HepG2 (cell line): ENCODE data around the gene BEST2. TPM values are rescaled to one million over a fixed set of nuclear protein-coding genes. Genes with fewer than 3 reads are reported as not detected.
A peak's percentile ranks its signal among the peaks of the same experiment; 100 is the strongest.

Source experiments
- ATAC-seq: fragments of 200-7000 bp; cut with Tn5 transposase; 3 replicates; pipeline ENCODE4 v1.9.1; 2020; ENCODE audit warnings: mild to moderate bottlenecking, moderate library complexity
- BruUV-seq: library from RNA; stranded (reverse); fragments of 400-500 nt; replicated peaks from 2 replicates; lab custom pipeline; 2021; lab: Mats Ljungman, UMichigan
- CTCF ChIA-PET: fragments of 300-600 bp; formaldehyde crosslinking; extraction: SDS; loops from one replicate; lab custom pipeline; 2021; ENCODE audit warnings: low total read pairs, inconsistent platforms, low intra/inter-chr PET ratio; lab: Yijun Ruan, JAX
- POLR2A ChIA-PET: fragments of 350-600 bp; sonication (Branson Sonifier 250); formaldehyde crosslinking; loops from one replicate; lab custom pipeline; 2020; ENCODE audit warnings: antibody characterized with exemption, inconsistent platforms; lab: Yijun Ruan, JAX
- DNase-seq: peaks from one replicate; pipeline ENCODE4 v3.0.0-alpha.2; 2015; ENCODE audit warnings: low spot score
- FAIRE-seq: peaks from 3 replicates; lab custom pipeline; 2011; peaks lifted over from hg19 to GRCh38; lab: Jason Lieb, UNC
- H2AFZ ChIP-seq: one replicate; pipeline ENCODE4 v1.6.1; 2011; ENCODE audit warnings: low read length, inconsistent platforms
- H3K27ac ChIP-seq: fragments of 300-600 bp; 3 replicates; pipeline ENCODE4 v1.8.0; 2011; ENCODE audit warnings: mixed run types, mild to moderate bottlenecking, mixed read lengths, low read length, inconsistent platforms; ENCODE audit not compliant: insufficient read depth; ENCODE audit errors: extremely low read length
- H3K27me3 ChIP-seq, 2 experiments: fragments of 200-600 bp in 1 of 2; 2 replicates in 1 of 2; 3 replicates in 1 of 2; pipeline versions ENCODE4 v1.6.0 to v1.8.0; 2011; ENCODE audit warnings: low read length in 2 of 2, mild to moderate bottlenecking in 2 of 2, moderate library complexity in 2 of 2, inconsistent platforms in 1 of 2; ENCODE audit not compliant: insufficient read depth in 2 of 2, control insufficient read depth in 1 of 2
- H3K36me3 ChIP-seq, 2 experiments: fragments of 200-600 bp in 1 of 2; replicated peaks in 1 of 2; 2 replicates in 1 of 2; 3 replicates in 1 of 2; pipeline versions ENCODE4 v1.5.1 to v1.8.0; 2011; ENCODE audit warnings: low read length in 2 of 2, inconsistent platforms in 1 of 2; ENCODE audit not compliant: insufficient read depth in 2 of 2, control insufficient read depth in 1 of 2
- H3K4me1 ChIP-seq: 2 replicates; pipeline ENCODE4 v1.5.1; 2012; ENCODE audit warnings: low read length, inconsistent platforms; ENCODE audit not compliant: insufficient read depth
- H3K4me2 ChIP-seq: 2 replicates; pipeline ENCODE4 v1.6.0; 2011; ENCODE audit warnings: low read depth, low read length, inconsistent platforms
- H3K4me3 ChIP-seq, 3 experiments: fragments of 200-600 bp in 1 of 3; sonication (generic), shearing (Covaris generic) in 1 of 3; replicated peaks in 1 of 3; 2 replicates each; pipeline ENCODE4 v1.5.1; 2011 to 2016; ENCODE audit warnings: low read length in 3 of 3, inconsistent platforms in 2 of 3, low read depth in 2 of 3, mild to moderate bottlenecking in 2 of 3, control low read depth in 1 of 3, mixed read lengths in 1 of 3; ENCODE audit not compliant: insufficient read depth in 1 of 3
- H3K79me2 ChIP-seq: one replicate; pipeline ENCODE4 v1.6.1; 2011; ENCODE audit warnings: low read length, inconsistent platforms; ENCODE audit not compliant: insufficient read depth
- H3K9ac ChIP-seq: 2 replicates; pipeline ENCODE4 v1.6.0; 2011; ENCODE audit warnings: mild to moderate bottlenecking, low read depth, low read length, inconsistent platforms; ENCODE audit not compliant: insufficient read depth
- H3K9me3 ChIP-seq: 2 replicates; pipeline ENCODE4 v1.5.1; 2012; ENCODE audit warnings: mild to moderate bottlenecking, low read length
- H4K20me1 ChIP-seq: 2 replicates; pipeline ENCODE4 v1.6.0; 2011; ENCODE audit warnings: inconsistent platforms, mild to moderate bottlenecking, low read length, moderate library complexity; ENCODE audit not compliant: insufficient read depth
- HNRNPH1 ChIP-seq: fragments of 200-400 bp; formaldehyde crosslinking; optimal IDR thresholded peaks from 2 replicates; pipeline ENCODE3; 2017; ENCODE audit warnings: mild to moderate bottlenecking, low read depth, low read length
- RBFOX2 ChIP-seq: fragments of 200-400 bp; formaldehyde crosslinking; IDR thresholded peaks from 2 replicates; pipeline ENCODE4 v1.6.1; 2017; ENCODE audit warnings: low read depth, mild to moderate bottlenecking, low read length
- SPEN ChIP-seq: sonication (generic); formaldehyde crosslinking; IDR thresholded peaks from 2 replicates; pipeline ENCODE4 v1.5.1; 2020; ENCODE audit warnings: low read depth, mild to moderate bottlenecking, missing genetic modification reagents
- SRSF9 ChIP-seq: fragments of 200-400 bp; formaldehyde crosslinking; IDR thresholded peaks from 2 replicates; pipeline ENCODE4 v1.6.1; 2018; ENCODE audit warnings: borderline replicate concordance, mild to moderate bottlenecking, low read depth, low read length; ENCODE audit not compliant: insufficient read depth, poor library complexity, severe bottlenecking
- ZNF562 ChIP-seq: sonication (generic); formaldehyde crosslinking; IDR thresholded peaks from 2 replicates; pipeline ENCODE4 v1.8.0; 2022; ENCODE audit warnings: missing genetic modification reagents, borderline replicate concordance
- ZNF782 ChIP-seq: sonication (generic); formaldehyde crosslinking; IDR thresholded peaks from 2 replicates; pipeline ENCODE4 v1.4.0; 2020; ENCODE audit warnings: missing genetic modification reagents, mild to moderate bottlenecking, borderline replicate concordance
- WGBS: methylation state at CpG from one replicate; pipeline ENCODE4 v1.1.6; 2017; ENCODE audit warnings: low lambda C conversion rate; 5-methylcytosine and 5-hydroxymethylcytosine counted together
- in situ Hi-C: cut with HindIII; loops from 2 replicates; pipeline ENCODE4 v1.10.0; 2017; ENCODE audit warnings: low pct_unique_long_range_greater_than_20kb; ENCODE audit not compliant: extremely low pct_ligation_motif_present
- intact Hi-C: fragments of 100-400 bp; cut with micrococcal nuclease; formaldehyde crosslinking; loops from one replicate; pipeline ENCODE4 v1.10.0; 2022; ENCODE audit not compliant: unreplicated experiment
- polyA plus RNA-seq, 8 experiments: library from polyadenylated mRNA; depleted of rRNA in 3 of 8; stranded (reverse) in 7 of 8; unstranded in 1 of 8; fragments of >200 nt; fragmentation: Illumina TruSeq in 4 of 8; extraction: Trizol in 4 of 8; gene quantifications; 2 replicates each; pipeline versions ENCODE4 v1.2.1 to v1.2.3, GENCODE V29; 2011 to 2016; ENCODE audit warnings: low read depth in 4 of 8, missing spikeins in 1 of 8, mixed read lengths in 1 of 8; ENCODE audit not compliant: insufficient read depth in 1 of 8
- total RNA-seq, 5 experiments: library from RNA; depleted of rRNA; stranded (reverse); fragments of >200 nt; fragmentation: Illumina TruSeq; extraction: Trizol; gene quantifications; 2 replicates each; pipeline ENCODE4 v1.2.3, GENCODE V29; 2016; ENCODE audit warnings: low read depth in 1 of 5
- TF ChIP-seq, protein P1 (sequence below): sonication (generic); formaldehyde crosslinking; IDR thresholded peaks from 2 replicates; pipeline ENCODE4 v1.4.0; 2020; ENCODE audit warnings: mild to moderate bottlenecking, missing genetic modification reagents, borderline replicate concordance
- TF ChIP-seq, protein P2 (sequence below): sonication (generic); formaldehyde crosslinking; IDR thresholded peaks from 2 replicates; pipeline ENCODE4 v1.4.0; 2020; ENCODE audit warnings: missing genetic modification reagents, borderline replicate concordance
- TF ChIP-seq, protein P3 (sequence below): sonication (generic); formaldehyde crosslinking; IDR thresholded peaks from 2 replicates; pipeline ENCODE4 v1.9.0; 2021; ENCODE audit warnings: missing genetic modification reagents, mild to moderate bottlenecking, borderline replicate concordance
- TF ChIP-seq, protein P4 (sequence below): sonication (generic); formaldehyde crosslinking; IDR thresholded peaks from 2 replicates; pipeline ENCODE4 v1.8.0; 2022; ENCODE audit warnings: mild to moderate bottlenecking, missing genetic modification reagents, moderate library complexity

Gene BEST2
- total and polyA plus RNA-seq, 2 of the 13 experiments (the other 11 are each of a cell fraction or from before 2014, with no cell fraction given), result not detected

GRCh38 chr19:12766051-12766521 lies 14.5 kb downstream of the BEST2 start (continued):
- TF ChIP-seq, protein P1, sequence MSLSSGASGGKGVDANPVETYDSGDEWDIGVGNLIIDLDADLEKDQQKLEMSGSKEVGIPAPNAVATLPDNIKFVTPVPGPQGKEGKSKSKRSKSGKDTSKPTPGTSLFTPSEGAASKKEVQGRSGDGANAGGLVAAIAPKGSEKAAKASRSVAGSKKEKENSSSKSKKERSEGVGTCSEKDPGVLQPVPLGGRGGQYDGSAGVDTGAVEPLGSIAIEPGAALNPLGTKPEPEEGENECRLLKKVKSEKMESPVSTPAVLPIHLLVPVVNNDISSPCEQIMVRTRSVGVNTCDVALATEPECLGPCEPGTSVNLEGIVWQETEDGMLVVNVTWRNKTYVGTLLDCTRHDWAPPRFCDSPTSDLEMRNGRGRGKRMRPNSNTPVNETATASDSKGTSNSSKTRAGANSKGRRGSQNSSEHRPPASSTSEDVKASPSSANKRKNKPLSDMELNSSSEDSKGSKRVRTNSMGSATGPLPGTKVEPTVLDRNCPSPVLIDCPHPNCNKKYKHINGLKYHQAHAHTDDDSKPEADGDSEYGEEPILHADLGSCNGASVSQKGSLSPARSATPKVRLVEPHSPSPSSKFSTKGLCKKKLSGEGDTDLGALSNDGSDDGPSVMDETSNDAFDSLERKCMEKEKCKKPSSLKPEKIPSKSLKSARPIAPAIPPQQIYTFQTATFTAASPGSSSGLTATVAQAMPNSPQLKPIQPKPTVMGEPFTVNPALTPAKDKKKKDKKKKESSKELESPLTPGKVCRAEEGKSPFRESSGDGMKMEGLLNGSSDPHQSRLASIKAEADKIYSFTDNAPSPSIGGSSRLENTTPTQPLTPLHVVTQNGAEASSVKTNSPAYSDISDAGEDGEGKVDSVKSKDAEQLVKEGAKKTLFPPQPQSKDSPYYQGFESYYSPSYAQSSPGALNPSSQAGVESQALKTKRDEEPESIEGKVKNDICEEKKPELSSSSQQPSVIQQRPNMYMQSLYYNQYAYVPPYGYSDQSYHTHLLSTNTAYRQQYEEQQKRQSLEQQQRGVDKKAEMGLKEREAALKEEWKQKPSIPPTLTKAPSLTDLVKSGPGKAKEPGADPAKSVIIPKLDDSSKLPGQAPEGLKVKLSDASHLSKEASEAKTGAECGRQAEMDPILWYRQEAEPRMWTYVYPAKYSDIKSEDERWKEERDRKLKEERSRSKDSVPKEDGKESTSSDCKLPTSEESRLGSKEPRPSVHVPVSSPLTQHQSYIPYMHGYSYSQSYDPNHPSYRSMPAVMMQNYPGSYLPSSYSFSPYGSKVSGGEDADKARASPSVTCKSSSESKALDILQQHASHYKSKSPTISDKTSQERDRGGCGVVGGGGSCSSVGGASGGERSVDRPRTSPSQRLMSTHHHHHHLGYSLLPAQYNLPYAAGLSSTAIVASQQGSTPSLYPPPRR (CRISPR knock-in tag), result no peak; the same call in 1 of the 2 replicates
- TF ChIP-seq SPEN (CRISPR knock-in tag), result peak; percentile 77
- TF ChIP-seq RBFOX2, result peak; percentile 44
- no peak for TF ChIP-seq SRSF9
- no peak for TF ChIP-seq HNRNPH1

DNA sequence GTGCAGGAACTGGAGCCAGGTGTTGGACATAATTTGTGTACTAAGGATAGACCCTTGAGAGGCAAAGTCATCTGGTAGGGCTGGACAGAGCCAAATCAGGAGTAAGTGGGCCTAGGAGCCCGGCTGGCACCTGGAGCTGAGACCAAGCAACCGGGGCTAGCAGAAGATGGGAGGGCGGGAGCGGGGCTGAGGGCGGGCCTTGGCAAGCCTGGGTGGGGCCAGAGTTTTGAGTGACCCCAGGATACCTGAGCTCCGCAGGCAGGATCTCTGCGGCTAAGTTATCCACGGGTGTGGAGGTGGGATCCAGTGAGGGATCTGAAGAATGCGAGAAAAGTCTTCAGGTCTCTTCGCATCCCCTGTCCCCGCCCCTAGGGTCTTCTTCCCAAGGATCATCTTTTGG lies 15.6 kb downstream of the BEST2 start:
- 97% methylated on average over 11 of the region's 11 CpGs for WGBS

More for the DNA sequence above, 15.6 kb downstream of the BEST2 start:
- BruUV-seq, result no TSS peak
- Histone ChIP-seq H2AFZ (no peak overlapping the region), H3K9ac (no peak overlapping the region), H3K4me2 (no peak overlapping the region), H4K20me1 (no peaks in the 10 kb centered on the region), H3K9me3 (no peaks in the 10 kb centered on the region), H3K27ac (no peak overlapping the region), H3K36me3 (0 out of 5 replicates have a peak, but pooled peaks cover 0 to 1% of the 10 kb centered on the region in 2 experiments), H3K79me2 (no peaks in the 10 kb centered on the region), H3K4me3 (no peak overlapping the region), H3K4me1 (0 out of 2 replicates have a peak, but pooled peaks cover 4% of the 10 kb centered on the region), H3K27me3 (no peaks in the 10 kb centered on the region)
- ChIA-PET CTCF (no interaction called here), POLR2A (interaction anchor here (1.5 to 2.4 kb wide), 2 partner anchors 8 to 25 kb away, joined by 13 to 31 read pairs; partner anchors contain the start of genes HOOK2 and JUNB)
- TF ChIP-seq ZNF562 (CRISPR knock-in tag) (no peak), ZNF782 (CRISPR knock-in tag) (no peak)
- TF ChIP-seq, protein P2, sequence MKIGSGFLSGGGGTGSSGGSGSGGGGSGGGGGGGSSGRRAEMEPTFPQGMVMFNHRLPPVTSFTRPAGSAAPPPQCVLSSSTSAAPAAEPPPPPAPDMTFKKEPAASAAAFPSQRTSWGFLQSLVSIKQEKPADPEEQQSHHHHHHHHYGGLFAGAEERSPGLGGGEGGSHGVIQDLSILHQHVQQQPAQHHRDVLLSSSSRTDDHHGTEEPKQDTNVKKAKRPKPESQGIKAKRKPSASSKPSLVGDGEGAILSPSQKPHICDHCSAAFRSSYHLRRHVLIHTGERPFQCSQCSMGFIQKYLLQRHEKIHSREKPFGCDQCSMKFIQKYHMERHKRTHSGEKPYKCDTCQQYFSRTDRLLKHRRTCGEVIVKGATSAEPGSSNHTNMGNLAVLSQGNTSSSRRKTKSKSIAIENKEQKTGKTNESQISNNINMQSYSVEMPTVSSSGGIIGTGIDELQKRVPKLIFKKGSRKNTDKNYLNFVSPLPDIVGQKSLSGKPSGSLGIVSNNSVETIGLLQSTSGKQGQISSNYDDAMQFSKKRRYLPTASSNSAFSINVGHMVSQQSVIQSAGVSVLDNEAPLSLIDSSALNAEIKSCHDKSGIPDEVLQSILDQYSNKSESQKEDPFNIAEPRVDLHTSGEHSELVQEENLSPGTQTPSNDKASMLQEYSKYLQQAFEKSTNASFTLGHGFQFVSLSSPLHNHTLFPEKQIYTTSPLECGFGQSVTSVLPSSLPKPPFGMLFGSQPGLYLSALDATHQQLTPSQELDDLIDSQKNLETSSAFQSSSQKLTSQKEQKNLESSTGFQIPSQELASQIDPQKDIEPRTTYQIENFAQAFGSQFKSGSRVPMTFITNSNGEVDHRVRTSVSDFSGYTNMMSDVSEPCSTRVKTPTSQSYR (CRISPR knock-in tag), result no peak
- TF ChIP-seq, protein P3, sequence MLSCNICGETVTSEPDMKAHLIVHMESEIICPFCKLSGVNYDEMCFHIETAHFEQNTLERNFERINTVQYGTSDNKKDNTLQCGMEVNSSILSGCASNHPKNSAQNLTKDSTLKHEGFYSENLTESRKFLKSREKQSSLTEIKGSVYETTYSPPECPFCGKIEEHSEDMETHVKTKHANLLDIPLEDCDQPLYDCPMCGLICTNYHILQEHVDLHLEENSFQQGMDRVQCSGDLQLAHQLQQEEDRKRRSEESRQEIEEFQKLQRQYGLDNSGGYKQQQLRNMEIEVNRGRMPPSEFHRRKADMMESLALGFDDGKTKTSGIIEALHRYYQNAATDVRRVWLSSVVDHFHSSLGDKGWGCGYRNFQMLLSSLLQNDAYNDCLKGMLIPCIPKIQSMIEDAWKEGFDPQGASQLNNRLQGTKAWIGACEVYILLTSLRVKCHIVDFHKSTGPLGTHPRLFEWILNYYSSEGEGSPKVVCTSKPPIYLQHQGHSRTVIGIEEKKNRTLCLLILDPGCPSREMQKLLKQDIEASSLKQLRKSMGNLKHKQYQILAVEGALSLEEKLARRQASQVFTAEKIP (CRISPR knock-in tag), result no peak
- TF ChIP-seq, protein P4, sequence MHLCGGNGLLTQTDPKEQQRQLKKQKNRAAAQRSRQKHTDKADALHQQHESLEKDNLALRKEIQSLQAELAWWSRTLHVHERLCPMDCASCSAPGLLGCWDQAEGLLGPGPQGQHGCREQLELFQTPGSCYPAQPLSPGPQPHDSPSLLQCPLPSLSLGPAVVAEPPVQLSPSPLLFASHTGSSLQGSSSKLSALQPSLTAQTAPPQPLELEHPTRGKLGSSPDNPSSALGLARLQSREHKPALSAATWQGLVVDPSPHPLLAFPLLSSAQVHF (CRISPR knock-in tag), result no peak
- ATAC-seq (no peak), DNase-seq (no peak), FAIRE-seq (no peak)
- intact Hi-C loops (loop anchor here (2.0 kb wide), 1 partner anchor 82 kb away; no protein-coding TSS in a partner anchor), in situ Hi-C loops (loop anchor here (5.0 kb wide), 1 partner anchor 35 kb away; the partner anchor contains the start of genes PRDX2 and THSD8)
